Prostate gland (tissue), 2 donors: ENCODE results near the gene UBA52. TPM values are rescaled to one million over a fixed set of nuclear protein-coding genes. Genes with fewer than 3 reads are reported as not detected.

ENCODE experiments used
- DNase-seq: peaks from one replicate; pipeline ENCODE4 v3.0.0-alpha.2; 2019; ENCODE audit warnings: low spot score
- H3K27ac ChIP-seq, 2 donors: fragments of 200-600 bp; sonication (generic); 2 replicates each; pipeline ENCODE4 v1.5.1; 2017 to 2019
- H3K27me3 ChIP-seq: fragments of 200-600 bp; sonication (generic); replicated peaks from 2 replicates; pipeline ENCODE4 v1.5.1; 2019; ENCODE audit not compliant: insufficient read depth
- H3K36me3 ChIP-seq, 2 donors: fragments of 200-600 bp; sonication (generic); 1 replicate in 1 of 2; 2 replicates in 1 of 2; pipeline versions ENCODE4 v1.5.1 to v1.8.1; 2017 to 2019
- H3K4me1 ChIP-seq: fragments of 200-600 bp; sonication (generic); replicated peaks from 2 replicates; pipeline ENCODE4 v1.5.1; 2019
- H3K4me3 ChIP-seq, 2 donors: fragments of 200-600 bp; sonication (generic); 2 replicates each; pipeline ENCODE4 v1.5.1; 2017 to 2019
- H3K9me3 ChIP-seq: fragments of 200-600 bp; sonication (generic); 2 replicates; pipeline ENCODE4 v1.5.1; 2017
- CTCF ChIP-seq, 4 experiments: fragments of 200-600 bp in 2 of 4; fragments of 450-650 bp in 2 of 4; sonication (generic) in 2 of 4; IDR thresholded peaks; 1 replicate in 3 of 4; 2 replicates in 1 of 4; pipeline ENCODE4 v1.5.1; 2016 to 2019; ENCODE audit warnings: antibody characterized with exemption in 4 of 4, mild to moderate bottlenecking in 2 of 4, moderate library complexity in 2 of 4
- POLR2A ChIP-seq: fragments of 450-650 bp; IDR thresholded peaks from one replicate; pipeline ENCODE4 v1.6.1; 2016; ENCODE audit warnings: antibody characterized with exemption, mild to moderate bottlenecking
- POLR2AphosphoS5 ChIP-seq: sonication (generic); formaldehyde crosslinking; IDR thresholded peaks from one replicate; pipeline ENCODE4 v1.6.1; 2017; ENCODE audit warnings: antibody characterized with exemption
- WGBS: methylation state at CpG from one replicate; pipeline ENCODE4 v1.1.5; 2018; 5-methylcytosine and 5-hydroxymethylcytosine counted together
- intact Hi-C: fragments of 100-400 bp; cut with DNase I; formaldehyde crosslinking; loops from one replicate; pipeline ENCODE4 v1.14.2; 2022
- total RNA-seq, 2 donors: library from RNA; depleted of rRNA; stranded (reverse); fragments of >200 nt; gene quantifications; one replicate each; pipeline ENCODE4 v1.1.0, GENCODE V29; 2016

Gene UBA52
- total RNA-seq, 2 donors from 2014 or later, result 646 to 738 TPM

GRCh38 chr19:18608805-18609716 lies 37.4 kb downstream of the UBA52 start:
- Histone ChIP-seq H3K27me3 (peaks cover 59% of the 10 kb centered on the region), H3K27ac (no peak overlapping the region), H3K4me3 (no peak overlapping the region), H3K9me3 (no peaks in the 10 kb centered on the region), H3K4me1 (peaks cover 18% of the 10 kb centered on the region), H3K36me3 (no peaks in the 10 kb centered on the region)
- no peak for DNase-seq
- WGBS, result 76% methylated on average over 9 of the region's 9 CpGs
- TF ChIP-seq POLR2AphosphoS5, result no peak
- TF ChIP-seq CTCF (IDR thresholded peaks at IDR 0.05), result no peak
- no peak for TF ChIP-seq POLR2A
- intact Hi-C loops, result no loop called here

GRCh38 chr19:18609717-18610051 lies 38.0 kb downstream of the UBA52 start:
- no peaks in the 10 kb centered on the region for H3K36me3 ChIP-seq
- no peak overlapping the region for H3K27ac ChIP-seq
- DNase-seq, result no peak
- H3K9me3 ChIP-seq, result no peaks in the 10 kb centered on the region
- intact Hi-C loops, result no loop called here
- H3K4me1 ChIP-seq, result peaks cover 18% of the 10 kb centered on the region
- 52% methylated on average over 2 of the region's 2 CpGs for WGBS
- no peak overlapping the region for H3K4me3 ChIP-seq
- H3K27me3 ChIP-seq, result peaks cover 59% of the 10 kb centered on the region
- TF ChIP-seq CTCF (IDR thresholded peaks at IDR 0.05), result no peak
- TF ChIP-seq POLR2A, result no peak
- TF ChIP-seq POLR2AphosphoS5, result no peak

GRCh38 chr19:18610245-18610555 lies 38.5 kb downstream of the UBA52 start:
- WGBS, result 94% methylated on average over 2 of the region's 3 CpGs
- Histone ChIP-seq H3K27ac (no peak overlapping the region), H3K4me1 (peaks cover 18% of the 10 kb centered on the region), H3K9me3 (no peaks in the 10 kb centered on the region), H3K27me3 (peaks cover 59% of the 10 kb centered on the region), H3K4me3 (no peak overlapping the region), H3K36me3 (no peaks in the 10 kb centered on the region)
- no peak for DNase-seq
- intact Hi-C loops, result no loop called here
- TF ChIP-seq CTCF (IDR thresholded peaks at IDR 0.05) (no peak), POLR2A (no peak), POLR2AphosphoS5 (no peak)

GRCh38 chr19:18610556-18611326 lies 39.1 kb downstream of the UBA52 start:
- Histone ChIP-seq H3K9me3 (no peaks in the 10 kb centered on the region), H3K4me1 (peaks cover 18% of the 10 kb centered on the region), H3K27me3 (peaks cover 59% of the 10 kb centered on the region), H3K36me3 (no peaks in the 10 kb centered on the region), H3K4me3 (no peak overlapping the region), H3K27ac (no peak overlapping the region)
- 9% methylated on average over 30 of the region's 45 CpGs for WGBS
- no peak for DNase-seq
- intact Hi-C loops, result no loop called here
- TF ChIP-seq CTCF (IDR thresholded peaks at IDR 0.05) (no peak), POLR2A (no peak), POLR2AphosphoS5 (no peak)
